ENCODE measurements around the gene CD69. TPM values are rescaled to one million over a fixed set of nuclear protein-coding genes. Genes with fewer than 3 reads are reported as not detected.

CD69 gene
- total RNA-seq, 1 donor from 2014 or later = 0.40 TPM

GRCh38 chr12:9782547-9783382 lies 22.1 kb upstream of the CD69 start:
- no peak for DNase-seq (ENCODE audit: low read depth in 2 of 2)

GRCh38 chr12:9781360-9781759 lies 20.7 kb upstream of the CD69 start:
- no peak for DNase-seq (ENCODE audit: low read depth in 2 of 2)

- DNase-seq (ENCODE audit: low read depth in 2 of 2) = no peak
Measured at GRCh38 chr12:9779209-9779608, 18.5 kb upstream of the CD69 start.

- no peak for DNase-seq (ENCODE audit: low read depth in 2 of 2)
Measured at GRCh38 chr12:9776781-9777180, 16.1 kb upstream of the CD69 start.

- DNase-seq (ENCODE audit: low read depth in 2 of 2) = no peak
Measured at GRCh38 chr12:9773216-9773877, 12.6 kb upstream of the CD69 start.

GRCh38 chr12:9763025-9763424 lies 2.3 kb upstream of the CD69 start:
- no peak for DNase-seq (ENCODE audit: low read depth in 2 of 2)

GRCh38 chr12:9762369-9762768 lies 1.7 kb upstream of the CD69 start:
- DNase-seq (ENCODE audit: low read depth in 2 of 2) = no peak

- peak in 1 of 2 donors; percentile 55 for DNase-seq (ENCODE audit: low read depth in 2 of 2)
Measured at GRCh38 chr12:9761419-9761781, 699 bp upstream of the CD69 start.

- DNase-seq (ENCODE audit: low read depth in 2 of 2) = no peak
Measured at GRCh38 chr12:9760120-9760519, 581 bp downstream of the CD69 start.

- no peak for DNase-seq (ENCODE audit: low read depth in 2 of 2)
Measured at GRCh38 chr12:9759694-9760093, 1.0 kb downstream of the CD69 start.

- no peak for DNase-seq (ENCODE audit: low read depth in 2 of 2)
Measured at GRCh38 chr12:9758119-9758518, 2.6 kb downstream of the CD69 start.

GRCh38 chr12:9757433-9758025 lies 3.2 kb downstream of the CD69 start:
- DNase-seq (ENCODE audit: low read depth in 2 of 2) = no peak

GRCh38 chr12:9756706-9757105 lies 4.0 kb downstream of the CD69 start:
- no peak for DNase-seq (ENCODE audit: low read depth in 2 of 2)

- no peak for DNase-seq (ENCODE audit: low read depth in 2 of 2)
Measured at GRCh38 chr12:9756170-9756569, 4.5 kb downstream of the CD69 start.

- DNase-seq (ENCODE audit: low read depth in 2 of 2) = no peak
Measured at GRCh38 chr12:9755567-9755966, 5.1 kb downstream of the CD69 start.

GRCh38 chr12:9755035-9755434 lies 5.7 kb downstream of the CD69 start:
- DNase-seq (ENCODE audit: low read depth in 2 of 2) = no peak

GRCh38 chr12:9754099-9754927 lies 6.4 kb downstream of the CD69 start:
- no peak for DNase-seq (ENCODE audit: low read depth in 2 of 2)

GRCh38 chr12:9753498-9753897 lies 7.2 kb downstream of the CD69 start:
- DNase-seq (ENCODE audit: low read depth in 2 of 2) = peak in 1 of 2 donors; percentile 54

GRCh38 chr12:9753073-9753472 lies 7.6 kb downstream of the CD69 start:
- DNase-seq (ENCODE audit: low read depth in 2 of 2) = no peak

- no peak for DNase-seq (ENCODE audit: low read depth in 2 of 2)
Measured at GRCh38 chr12:9752145-9752933, 8.4 kb downstream of the CD69 start.

Data from lung microvascular endothelial cell (primary cell).